ENCODE data around the gene NAA38.
"Not testable (repeated sequence)": the region's sequence is repeated elsewhere in the genome, so short reads cannot be mapped to it uniquely, and the experiment has no call there.

The NAA38 gene

GRCh38 chr17:7820231-7820630 is 37.1 kb downstream of the NAA38 start:
- DNase-seq: no peak

DNA sequence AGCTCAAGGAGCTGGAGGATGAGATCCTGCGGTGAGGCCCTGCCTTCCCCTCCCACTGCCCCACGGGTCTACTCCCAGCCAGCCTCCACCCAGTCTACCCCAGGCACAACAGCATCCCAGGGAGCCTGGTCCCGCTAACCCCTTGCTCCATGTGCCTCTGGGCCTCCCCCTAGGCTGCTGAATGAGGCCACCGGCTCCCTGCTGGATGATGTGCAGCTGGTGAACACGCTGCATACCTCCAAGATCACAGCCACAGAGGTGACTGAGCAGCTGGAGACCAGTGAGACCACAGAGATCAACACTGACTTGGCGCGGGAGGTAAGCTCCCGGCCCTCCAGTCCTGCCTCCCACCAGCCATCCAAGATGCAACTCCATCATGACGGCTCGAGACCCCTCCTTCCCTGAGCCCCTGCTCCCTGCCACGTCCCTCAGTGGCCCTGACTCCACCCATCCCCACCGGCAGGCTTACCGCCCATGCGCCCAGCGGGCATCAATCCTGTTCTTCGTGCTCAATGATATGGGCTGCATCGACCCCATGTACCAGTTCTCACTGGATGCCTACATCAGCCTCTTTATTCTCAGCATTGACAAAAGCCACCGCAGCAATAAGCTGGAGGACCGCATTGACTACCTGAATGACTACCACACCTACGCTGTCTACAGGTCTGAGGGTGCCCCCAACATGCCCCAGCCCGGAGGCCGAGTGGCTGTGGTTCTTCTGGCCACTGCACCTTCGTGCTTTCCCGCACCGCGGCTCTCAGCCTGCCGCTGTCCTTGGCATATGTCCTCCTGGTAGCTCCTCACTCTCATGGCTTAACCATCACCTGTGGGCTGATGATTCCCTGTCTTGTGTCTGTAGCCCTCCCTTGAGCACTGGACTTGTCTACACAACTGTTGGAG is 38.4 kb downstream of the NAA38 start:
- DNase-seq: no peak

GRCh38 chr17:7818026-7818425 is 39.3 kb downstream of the NAA38 start:
- DNase-seq: no peak

- no peak for DNase-seq
Observed at GRCh38 chr17:7817643-7817964, 39.8 kb downstream of the NAA38 start.

- DNase-seq: no peak
Observed at GRCh38 chr17:7816926-7817642, 40.3 kb downstream of the NAA38 start.

DNA sequence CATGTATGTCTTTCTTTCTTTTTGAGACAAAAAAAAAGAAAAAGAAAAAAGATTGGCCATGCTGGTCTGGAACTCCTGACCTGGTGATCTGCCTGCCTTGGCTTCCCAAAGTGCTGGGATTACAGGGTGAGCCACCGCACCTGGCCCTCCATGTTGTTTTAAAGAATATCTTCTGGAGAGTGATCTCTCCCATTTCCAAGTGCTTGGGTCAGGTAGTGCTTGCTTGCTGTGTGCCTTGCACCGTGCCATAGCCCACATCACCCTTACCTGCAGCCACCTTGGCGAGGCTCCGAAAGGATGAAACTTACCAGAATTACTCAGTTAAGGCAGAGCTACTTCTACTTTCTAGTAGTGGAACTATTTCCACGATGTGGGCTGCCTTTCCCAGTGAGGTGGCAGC is 42.4 kb downstream of the NAA38 start:
- no peak for DNase-seq

DNA sequence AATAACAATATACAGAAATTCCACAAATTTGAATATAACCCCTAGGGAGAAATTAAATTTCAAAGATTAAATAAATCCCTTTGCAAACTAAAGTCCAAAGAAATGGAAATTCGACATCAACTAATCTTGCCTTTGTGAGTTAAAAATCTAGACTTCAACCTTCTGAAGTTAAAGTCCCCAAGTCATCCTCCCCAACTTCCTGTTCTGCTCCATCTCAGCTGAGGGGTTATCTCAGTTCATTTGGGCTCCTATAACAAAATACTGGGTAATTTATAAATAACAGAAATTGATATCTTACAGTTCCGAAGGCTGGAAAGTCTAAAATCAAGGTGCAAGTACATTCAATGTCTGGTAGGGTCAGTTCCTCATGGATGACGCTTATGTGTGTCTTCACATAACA is 46.1 kb downstream of the NAA38 start:
- no peak for DNase-seq

DNA sequence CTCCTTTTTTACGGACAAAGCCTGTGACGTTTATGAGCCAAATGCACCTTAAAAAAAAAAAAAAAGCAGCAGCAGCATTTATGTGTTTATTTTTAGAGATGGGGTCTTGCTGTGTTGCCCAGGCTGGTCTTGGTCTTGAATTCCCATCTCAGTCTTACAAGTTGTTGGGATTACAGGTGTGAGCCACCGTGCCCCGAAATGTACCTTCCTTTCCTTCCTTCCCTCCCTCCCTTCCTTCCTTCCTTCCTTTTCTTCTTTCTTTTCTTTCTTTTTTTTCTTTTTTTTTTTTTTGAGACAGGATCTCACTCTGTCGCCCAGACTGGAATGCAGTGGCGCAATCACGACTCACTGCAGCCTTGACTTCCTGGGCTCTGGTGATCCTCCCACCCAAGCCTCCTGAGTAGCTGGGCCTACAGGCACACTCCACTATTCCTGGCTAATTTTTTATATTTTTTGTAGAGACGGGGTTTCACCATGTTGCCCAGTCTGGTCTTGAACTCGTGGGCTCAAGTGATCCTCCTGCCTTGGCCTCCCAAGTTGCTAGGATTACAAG is 47.5 kb downstream of the NAA38 start:
- DNase-seq: not testable (repeated sequence)

GRCh38 chr17:7809086-7809790 is 48.1 kb downstream of the NAA38 start:
- no peak for DNase-seq

- DNase-seq: no peak
Observed at GRCh38 chr17:7807206-7807605, 50.2 kb downstream of the NAA38 start.

Measured in CD4-positive, alpha-beta T cell treated with Interleukin-4 for 1 hour (primary cell).